Measurements from ENCODE around the gene MDC1.

MDC1 gene

DNA sequence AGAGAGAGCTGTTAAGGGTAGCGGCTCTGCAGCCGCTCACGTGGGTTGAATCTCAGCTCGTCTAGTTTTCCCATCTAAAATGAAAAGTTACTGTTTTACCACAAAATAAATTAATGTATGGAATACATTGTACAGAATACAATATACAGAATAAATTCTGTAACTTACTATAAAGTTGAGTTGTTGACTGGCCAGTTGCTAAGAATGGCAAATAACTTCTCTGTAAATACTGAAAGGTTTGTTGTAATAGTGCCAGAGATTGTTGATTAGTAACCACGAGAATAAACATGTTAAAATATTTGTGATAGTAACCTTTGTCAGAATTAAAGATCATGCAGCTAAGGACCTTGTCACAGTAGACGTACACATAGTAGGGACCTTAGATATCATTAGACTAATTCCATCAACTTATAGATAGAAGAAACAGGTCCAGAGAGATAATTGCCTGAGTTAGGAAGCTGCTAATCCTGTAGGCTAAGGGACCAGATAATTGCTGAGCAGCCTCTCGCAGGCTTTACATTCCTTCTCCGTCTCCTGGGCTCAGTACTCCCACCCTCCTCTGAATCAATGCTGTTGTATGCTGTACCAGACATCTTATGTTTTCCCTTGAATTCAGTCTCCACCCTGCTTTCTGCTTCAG lies 25.8 kb downstream of the MDC1 start:
- DNase-seq = no peak

- DNase-seq = peak; percentile 71 to 88
Observed at GRCh38 chr6:30690403-30691207, 26.5 kb downstream of the MDC1 start, which contains the start of gene NRM. NRM (minus strand) TSS chr6:30690984; CDS start chr6:30690974, 10 bp downstream.

GRCh38 chr6:30689985-30690384 lies 27.1 kb downstream of the MDC1 start:
- no peak for DNase-seq

DNA sequence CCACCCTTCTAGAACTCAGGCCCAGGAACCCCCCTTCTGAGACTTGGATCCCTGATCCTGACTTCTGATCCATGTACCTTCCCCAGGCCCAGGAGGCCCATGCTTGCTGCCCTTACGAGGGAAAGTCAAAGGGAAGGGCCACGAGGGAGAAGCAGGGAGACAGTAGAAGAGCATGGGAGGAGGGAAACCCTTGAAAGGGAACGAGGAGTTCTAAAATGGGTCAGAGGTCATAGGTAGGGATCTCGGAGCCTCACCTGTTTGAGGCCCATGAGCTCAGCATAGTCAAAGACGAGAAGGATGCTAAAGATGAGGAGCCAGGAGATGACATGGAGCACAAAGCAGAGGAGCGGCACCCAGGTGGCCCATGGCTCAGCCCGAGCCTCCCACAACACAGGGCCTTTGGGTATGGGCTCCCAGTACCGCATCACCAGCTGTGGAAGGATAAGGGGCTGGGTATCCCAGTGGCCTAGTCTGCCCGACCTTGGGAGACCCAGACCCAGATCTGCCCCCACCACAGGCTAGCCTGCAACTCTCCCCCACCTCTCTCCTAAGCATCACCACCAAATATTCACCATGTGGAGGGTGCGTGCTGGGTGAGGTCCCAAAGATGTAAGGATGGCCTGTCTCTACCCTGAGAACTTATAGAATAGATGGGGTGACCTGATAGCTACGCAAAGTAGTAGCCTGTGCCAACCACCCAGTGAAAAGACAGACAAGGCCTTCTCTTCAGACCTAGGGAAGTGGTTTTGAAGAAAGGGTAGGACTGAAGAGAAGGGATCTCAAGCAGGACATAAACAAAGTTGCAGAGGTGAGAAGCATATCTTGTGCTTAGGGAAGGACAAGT lies 27.8 kb downstream of the MDC1 start:
- DNase-seq = no peak

GRCh38 chr6:30688569-30688968 lies 28.5 kb downstream of the MDC1 start:
- DNase-seq = no peak

- DNase-seq = peak in 1 of 2 experiments; percentile 31
Observed at GRCh38 chr6:30687659-30688431, 29.2 kb downstream of the MDC1 start.

GRCh38 chr6:30686908-30687658 lies 30.0 kb downstream of the MDC1 start:
- DNase-seq = peak; percentile 76 to 82

DNA sequence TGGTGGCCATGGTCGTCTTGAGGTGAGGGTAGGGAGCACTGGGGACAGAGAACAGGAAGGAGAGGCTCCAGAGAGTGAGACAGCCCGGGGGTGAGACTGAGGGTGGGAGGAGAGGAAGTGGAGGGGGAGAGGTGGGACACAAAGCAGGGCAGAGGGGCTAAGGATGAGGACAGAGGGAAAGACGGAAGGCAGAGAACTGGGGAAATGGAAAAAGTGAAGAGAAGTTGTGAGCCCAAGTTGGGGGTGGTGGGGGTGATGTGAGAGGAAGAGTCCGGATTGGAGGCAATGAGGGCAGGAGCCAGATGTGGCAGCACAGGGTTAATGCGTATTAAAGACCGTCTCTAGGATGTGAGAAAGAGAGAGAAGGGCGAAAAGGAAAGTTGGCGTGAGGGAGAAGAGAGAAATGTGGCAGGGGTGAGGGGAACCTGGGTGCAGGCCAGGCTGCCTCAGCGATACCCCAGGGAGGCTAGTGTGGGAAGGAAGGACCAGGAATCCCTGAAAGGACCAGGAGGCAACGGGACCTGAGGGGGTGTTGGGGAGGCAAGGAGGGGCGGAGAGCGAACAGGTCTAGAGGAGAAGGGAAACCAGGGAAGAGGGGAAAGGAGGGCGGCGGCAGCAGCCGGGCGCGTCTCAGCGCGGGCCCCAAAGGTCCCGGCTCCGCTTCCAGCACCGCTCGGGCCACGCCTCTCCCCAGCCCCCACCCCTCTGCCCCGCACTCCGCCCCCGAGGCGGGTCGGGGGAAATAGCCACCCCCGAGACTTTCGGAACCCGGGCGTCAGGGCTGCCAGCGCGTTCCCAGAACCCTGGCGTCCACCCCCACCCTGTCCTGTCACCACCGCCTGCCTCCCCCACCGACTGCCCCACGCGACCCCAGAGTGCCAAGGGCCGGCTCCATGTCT lies 30.8 kb downstream of the MDC1 start, which contains the start of gene PPP1R18:
Gene PPP1R18 (minus strand): TSS at position 637 of the 899 bp plus-strand sequence. CDS start 627 bp downstream, at position 10.
- DNase-seq = peak in 1 of 2 experiments; percentile 21

DNA sequence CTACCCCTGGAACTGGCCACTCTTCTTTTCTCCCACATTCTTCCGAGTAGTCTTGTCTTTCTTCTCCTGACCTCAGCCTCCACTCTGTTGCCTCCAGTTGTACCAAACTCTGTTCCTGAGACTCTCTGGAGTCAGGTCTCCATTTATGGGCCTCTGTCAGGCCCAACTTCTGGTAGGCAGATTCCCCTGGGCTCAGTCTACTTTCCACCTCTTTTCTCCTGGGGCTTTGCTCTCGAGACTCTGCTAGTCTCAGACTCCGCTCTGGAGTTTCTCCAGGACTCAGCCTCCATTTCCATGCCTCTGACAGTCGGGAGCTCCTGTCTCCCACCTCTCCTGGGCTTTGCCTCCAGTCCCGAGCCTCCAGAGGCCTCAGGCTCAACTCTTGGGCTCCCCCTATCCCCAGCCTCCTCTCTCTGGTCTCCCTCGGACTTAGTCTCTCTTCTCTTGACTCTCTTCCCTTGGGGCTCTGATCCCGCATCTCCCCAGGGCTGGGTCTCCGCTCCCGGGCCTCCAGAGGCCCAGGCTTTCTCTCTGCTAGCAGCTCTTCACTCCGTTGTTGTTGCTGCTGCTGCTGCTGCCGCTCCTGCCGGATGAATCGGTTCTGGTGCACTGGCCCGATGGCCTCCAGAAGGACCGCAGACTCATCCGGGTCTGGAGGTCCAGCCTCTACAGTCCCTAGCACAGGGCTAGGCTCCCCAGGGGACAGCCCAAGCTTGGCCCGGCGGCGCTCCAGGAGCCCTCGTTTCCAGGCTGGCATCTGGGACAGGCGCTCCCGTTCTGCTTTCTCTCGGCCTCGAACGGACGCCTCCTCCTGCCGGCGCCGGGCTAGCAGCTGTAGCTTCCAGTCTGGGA lies 31.7 kb downstream of the MDC1 start:
- no peak for DNase-seq

- no peak for DNase-seq
Observed at GRCh38 chr6:30684386-30685156, 32.5 kb downstream of the MDC1 start.

DNA sequence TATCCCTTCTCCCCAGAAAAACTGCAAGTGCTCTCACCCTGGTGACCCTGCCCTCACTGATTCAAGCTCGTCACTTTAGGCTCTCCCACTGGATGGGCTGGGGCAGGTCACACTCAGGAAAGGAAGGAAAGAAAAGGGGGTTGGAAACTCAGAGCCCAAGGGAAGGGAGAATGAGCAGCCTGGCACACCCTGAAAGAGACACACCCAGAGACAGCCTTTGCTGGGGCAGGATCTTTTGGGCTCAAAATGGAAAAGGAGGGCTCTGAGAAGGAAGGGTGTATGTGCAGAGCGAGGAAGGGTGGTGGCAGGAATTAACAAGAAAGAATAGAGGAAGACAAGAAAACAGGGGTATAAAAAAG lies 33.1 kb downstream of the MDC1 start:
- DNase-seq = no peak

DNA sequence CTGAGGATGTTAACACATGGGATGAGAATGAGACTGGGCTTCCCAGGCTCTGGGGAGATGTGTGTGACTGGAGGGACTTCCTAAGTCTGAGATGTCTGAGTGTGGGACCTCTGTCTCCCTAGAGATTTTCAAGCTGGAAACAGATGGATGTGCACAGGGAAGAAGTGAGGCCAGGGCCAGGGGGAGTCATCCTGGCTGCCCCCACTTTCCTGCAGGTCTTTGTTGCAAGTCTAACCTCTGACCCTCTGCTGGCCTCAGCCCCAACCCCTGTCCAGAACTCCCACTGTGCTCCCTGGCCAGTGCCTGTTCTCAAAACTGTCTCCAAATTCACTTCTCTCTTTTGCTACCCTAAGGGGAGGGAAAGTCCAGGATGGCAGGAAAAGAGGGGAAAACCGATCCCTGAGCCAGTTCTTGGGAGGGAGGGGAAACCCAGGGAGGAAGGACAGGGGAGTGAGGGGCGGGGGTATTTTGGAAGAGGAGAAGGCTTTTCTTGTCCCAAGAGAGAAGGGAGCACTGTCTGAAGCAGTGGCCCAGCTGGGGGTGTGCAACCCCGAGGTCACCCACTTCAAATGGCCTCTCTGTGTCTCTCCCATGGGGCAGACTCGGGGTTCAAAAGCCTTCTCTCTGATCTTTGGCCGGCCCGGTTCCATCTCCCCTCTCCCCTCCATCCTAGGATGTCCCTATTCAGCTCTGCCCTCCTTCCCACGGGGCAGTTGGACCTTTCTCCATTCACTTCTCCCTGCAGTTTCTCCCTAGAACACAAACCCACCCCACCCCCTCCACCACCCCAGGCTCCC lies 33.7 kb downstream of the MDC1 start:
- DNase-seq = no peak

GRCh38 chr6:30682143-30683117 lies 34.7 kb downstream of the MDC1 start:
- no peak for DNase-seq

DNA sequence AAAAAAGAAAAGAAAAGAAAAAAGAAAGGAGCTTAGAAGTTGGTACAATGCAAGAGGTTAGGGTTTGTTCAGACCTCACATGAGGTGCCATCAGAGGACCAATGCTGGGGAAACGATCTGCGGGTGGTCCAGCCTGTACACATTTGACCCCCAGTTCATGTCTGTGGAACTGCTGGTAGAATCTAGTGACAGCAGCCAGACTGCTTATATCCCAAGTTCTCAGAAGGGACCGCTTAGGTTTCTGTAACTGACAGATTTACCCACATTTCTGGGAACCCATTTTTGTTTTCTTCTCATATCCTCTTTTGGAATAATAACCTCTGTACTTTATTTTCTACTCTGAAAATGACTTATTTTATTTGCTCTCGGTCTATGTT lies 35.3 kb downstream of the MDC1 start:
- no peak for DNase-seq

DNA sequence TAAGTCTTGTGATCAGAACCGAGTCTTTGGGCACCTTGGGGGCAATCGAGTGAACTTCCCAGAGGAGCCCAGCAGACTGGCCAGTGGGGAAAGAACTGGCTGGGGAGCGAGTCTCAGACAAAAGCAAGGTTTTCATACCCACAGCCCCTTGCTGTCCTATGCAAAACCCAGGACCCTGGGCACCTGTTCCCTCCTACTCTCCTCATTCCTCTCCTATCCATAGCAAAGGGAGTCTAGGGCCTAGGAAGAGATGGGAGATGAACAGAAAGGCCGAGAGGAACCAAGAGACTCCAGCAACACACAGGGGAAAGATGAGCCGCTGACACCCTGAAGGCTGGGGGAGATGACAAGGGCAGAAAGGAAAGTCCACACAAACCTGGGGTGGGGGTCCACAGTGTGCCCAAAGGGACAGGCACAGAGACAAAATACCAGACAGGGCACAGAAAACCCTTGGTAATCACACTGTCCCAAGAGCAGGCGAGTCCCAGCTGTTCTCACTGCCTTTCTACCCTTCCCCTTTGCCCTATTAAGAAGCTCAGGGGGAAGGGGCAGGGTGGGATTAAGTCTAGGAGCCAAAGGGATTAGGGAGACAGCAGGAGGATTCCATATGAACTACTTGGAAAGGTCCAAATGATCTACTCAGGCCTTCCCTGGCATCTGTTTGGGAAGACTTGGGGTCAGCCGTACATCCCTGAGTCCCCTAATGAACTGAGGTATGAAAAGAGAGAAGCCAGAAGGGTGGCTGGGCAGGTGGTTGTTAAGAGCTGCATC lies 37.1 kb downstream of the MDC1 start:
- DNase-seq = peak; percentile 89 to 96

Data from NCI-H524 (cell line).